Activated CD4-positive, alpha-beta T cell treated with anti-CD3 and anti-CD28 coated beads, Interleukin-2, amount 50 U/mL, for 1 hour (primary cell): ENCODE data around the gene SASH3.

Experiments
- DNase-seq: peaks from one replicate; pipeline ENCODE4 v3.0.0-alpha.2; 2020

The SASH3 gene

GRCh38 chrX:129785160-129785947, 5.6 kb downstream of the SASH3 start:
- DNase-seq, result no peak

GRCh38 chrX:129786210-129786651, 6.5 kb downstream of the SASH3 start:
- no peak for DNase-seq

GRCh38 chrX:129787336-129788055, 7.7 kb downstream of the SASH3 start:
- no peak for DNase-seq

- DNase-seq, result no peak
Observed at GRCh38 chrX:129788527-129788926, 8.8 kb downstream of the SASH3 start.

- no peak for DNase-seq
Observed at GRCh38 chrX:129790146-129790545, 10.4 kb downstream of the SASH3 start.

GRCh38 chrX:129790808-129791207, 11.1 kb downstream of the SASH3 start:
- DNase-seq, result no peak

GRCh38 chrX:129791336-129791735, 11.6 kb downstream of the SASH3 start:
- no peak for DNase-seq

GRCh38 chrX:129791961-129792570, 12.3 kb downstream of the SASH3 start:
- no peak for DNase-seq

- DNase-seq, result no peak
Observed at GRCh38 chrX:129792586-129793291, 13.0 kb downstream of the SASH3 start.

GRCh38 chrX:129793604-129794191, 13.9 kb downstream of the SASH3 start:
- DNase-seq, result no peak

GRCh38 chrX:129795584-129795983, 15.8 kb downstream of the SASH3 start:
- no peak for DNase-seq

- DNase-seq, result no peak
Observed at GRCh38 chrX:129797251-129797906, 17.6 kb downstream of the SASH3 start.

GRCh38 chrX:129798456-129798855, 18.7 kb downstream of the SASH3 start:
- no peak for DNase-seq

- no peak for DNase-seq
Observed at GRCh38 chrX:129798888-129799287, 19.1 kb downstream of the SASH3 start.

GRCh38 chrX:129800186-129800585, 20.4 kb downstream of the SASH3 start:
- no peak for DNase-seq

GRCh38 chrX:129802863-129803262, 23.1 kb downstream of the SASH3 start:
- DNase-seq, result no peak

GRCh38 chrX:129804806-129805205, 25.1 kb downstream of the SASH3 start:
- no peak for DNase-seq

GRCh38 chrX:129808158-129808828, 28.5 kb downstream of the SASH3 start:
- no peak for DNase-seq

- DNase-seq, result no peak
Observed at GRCh38 chrX:129808829-129809796, 29.4 kb downstream of the SASH3 start.

GRCh38 chrX:129813662-129814368, 34.1 kb downstream of the SASH3 start:
- no peak for DNase-seq
